ENCODE data around the gene SCN5A.

- TF ChIP-seq, protein P1, sequence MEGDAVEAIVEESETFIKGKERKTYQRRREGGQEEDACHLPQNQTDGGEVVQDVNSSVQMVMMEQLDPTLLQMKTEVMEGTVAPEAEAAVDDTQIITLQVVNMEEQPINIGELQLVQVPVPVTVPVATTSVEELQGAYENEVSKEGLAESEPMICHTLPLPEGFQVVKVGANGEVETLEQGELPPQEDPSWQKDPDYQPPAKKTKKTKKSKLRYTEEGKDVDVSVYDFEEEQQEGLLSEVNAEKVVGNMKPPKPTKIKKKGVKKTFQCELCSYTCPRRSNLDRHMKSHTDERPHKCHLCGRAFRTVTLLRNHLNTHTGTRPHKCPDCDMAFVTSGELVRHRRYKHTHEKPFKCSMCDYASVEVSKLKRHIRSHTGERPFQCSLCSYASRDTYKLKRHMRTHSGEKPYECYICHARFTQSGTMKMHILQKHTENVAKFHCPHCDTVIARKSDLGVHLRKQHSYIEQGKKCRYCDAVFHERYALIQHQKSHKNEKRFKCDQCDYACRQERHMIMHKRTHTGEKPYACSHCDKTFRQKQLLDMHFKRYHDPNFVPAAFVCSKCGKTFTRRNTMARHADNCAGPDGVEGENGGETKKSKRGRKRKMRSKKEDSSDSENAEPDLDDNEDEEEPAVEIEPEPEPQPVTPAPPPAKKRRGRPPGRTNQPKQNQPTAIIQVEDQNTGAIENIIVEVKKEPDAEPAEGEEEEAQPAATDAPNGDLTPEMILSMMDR (IDR thresholded peaks at IDR 0.05) = no peak
- TF ChIP-seq POLR2A (IDR thresholded peaks at IDR 0.05) = no peak
- no peak for TF ChIP-seq POLR2AphosphoS5 (IDR thresholded peaks at IDR 0.05)
- no peak for TF ChIP-seq EP300 (IDR thresholded peaks at IDR 0.05)
These were observed 87.0 kb downstream of the SCN5A start for GRCh38 chr3:38562467-38562925.
